Bone marrow (tissue), 2 donors: ENCODE measurements around the gene ZNF532.
"Not testable (repeated sequence)": the region's sequence is repeated elsewhere in the genome, so short reads cannot be mapped to it uniquely, and the experiment has no call there.

Experiments
- DNase-seq, 2 donors: peaks; one replicate each; lab custom pipeline; 2025; lab: John Stamatoyannopoulos, UW

Gene ZNF532

GRCh38 chr18:58864146-58865032, at the start of gene ZNF532:
Gene ZNF532 (plus strand): TSS chr18:58864877. CDS start in a region left out here.
- no peak for DNase-seq

- DNase-seq: no peak
These were observed 45.6 kb upstream of the ZNF532 start for GRCh38 chr18:58819051-58819450.

- no peak for DNase-seq
These were observed 44.4 kb upstream of the ZNF532 start for GRCh38 chr18:58820251-58820650.

GRCh38 chr18:58822944-58823343, 41.7 kb upstream of the ZNF532 start:
- DNase-seq: no peak

- DNase-seq: no peak
These were observed 41.3 kb upstream of the ZNF532 start for GRCh38 chr18:58823412-58823811.

- not testable (repeated sequence) for DNase-seq
These were observed 37.8 kb upstream of the ZNF532 start for GRCh38 chr18:58826926-58827325.

- no peak for DNase-seq
These were observed 37.2 kb upstream of the ZNF532 start for GRCh38 chr18:58827428-58827827.

GRCh38 chr18:58827886-58828285, 36.8 kb upstream of the ZNF532 start:
- no peak for DNase-seq

- DNase-seq: no peak
These were observed 36.1 kb upstream of the ZNF532 start for GRCh38 chr18:58828399-58829121.

- no peak for DNase-seq
These were observed 35.4 kb upstream of the ZNF532 start for GRCh38 chr18:58829263-58829662.

- DNase-seq: not testable (repeated sequence)
These were observed 34.8 kb upstream of the ZNF532 start for GRCh38 chr18:58829886-58830285.

GRCh38 chr18:58831606-58832005, 33.1 kb upstream of the ZNF532 start:
- no peak for DNase-seq

- DNase-seq: no peak
These were observed 26.4 kb upstream of the ZNF532 start for GRCh38 chr18:58838165-58838860.

GRCh38 chr18:58838946-58839345, 25.7 kb upstream of the ZNF532 start:
- DNase-seq: no peak

- no peak for DNase-seq
These were observed 21.5 kb upstream of the ZNF532 start for GRCh38 chr18:58842978-58843687.

GRCh38 chr18:58843688-58844035, 21.0 kb upstream of the ZNF532 start:
- DNase-seq: no peak

GRCh38 chr18:58844871-58845270, 19.8 kb upstream of the ZNF532 start:
- DNase-seq: no peak

- no peak for DNase-seq
These were observed 18.6 kb upstream of the ZNF532 start for GRCh38 chr18:58845928-58846724.

GRCh38 chr18:58847383-58848071, 17.1 kb upstream of the ZNF532 start:
- DNase-seq: no peak

GRCh38 chr18:58848685-58849084, 16.0 kb upstream of the ZNF532 start:
- DNase-seq: no peak
